Fibroblast of lung (primary cell): ENCODE measurements around the gene NNT. TPM values are rescaled to one million over a fixed set of nuclear protein-coding genes. Genes with fewer than 3 reads are reported as not detected.
"Not testable (repeated sequence)": the region's sequence is repeated elsewhere in the genome, so short reads cannot be mapped to it uniquely, and the experiment has no call there.

ENCODE experiments used
- DNase-seq, 2 donors: peaks; one replicate each; pipeline versions ENCODE4 v3.0.0 to v3.0.0-alpha.2; 2010; ENCODE audit warnings: low read depth in 2 of 2
- H2AFZ ChIP-seq: 2 replicates; pipeline ENCODE4 v1.5.1; 2012; ENCODE audit warnings: low read length, control low read depth, inconsistent platforms
- H3K27ac ChIP-seq: 2 replicates; pipeline ENCODE4 v1.5.1; 2011; ENCODE audit warnings: low read length, control low read depth; ENCODE audit not compliant: insufficient read depth
- H3K27me3 ChIP-seq: 2 replicates; pipeline ENCODE4 v1.5.1; 2011; ENCODE audit warnings: mild to moderate bottlenecking, low read length; ENCODE audit not compliant: control insufficient read depth, insufficient read depth
- H3K36me3 ChIP-seq: 2 replicates; pipeline ENCODE4 v1.5.1; 2011; ENCODE audit warnings: low read length; ENCODE audit not compliant: control insufficient read depth, insufficient read depth
- H3K4me1 ChIP-seq: 2 replicates; pipeline ENCODE4 v1.5.1; 2011; ENCODE audit warnings: low read length; ENCODE audit not compliant: control insufficient read depth, insufficient read depth; ENCODE audit errors: extremely low read depth
- H3K4me2 ChIP-seq: 2 replicates; pipeline ENCODE4 v1.5.1; 2011; ENCODE audit warnings: low read length, control low read depth; ENCODE audit not compliant: insufficient read depth; ENCODE audit errors: extremely low read depth
- H3K4me3 ChIP-seq, 4 experiments: fragments of 200-600 bp in 1 of 4; sonication (generic) in 1 of 4; replicated peaks in 1 of 4; 2 replicates each; pipeline ENCODE4 v1.5.1; 2011 to 2016; ENCODE audit warnings: low read length in 4 of 4, low read depth in 3 of 4, mild to moderate bottlenecking in 3 of 4, control low read depth in 2 of 4, inconsistent platforms in 1 of 4, mixed read lengths in 1 of 4; ENCODE audit not compliant: insufficient read depth in 1 of 4; ENCODE audit errors: control extremely low read depth in 1 of 4
- H3K79me2 ChIP-seq: 2 replicates; pipeline ENCODE4 v1.5.1; 2012; ENCODE audit warnings: mild to moderate bottlenecking, low read length, inconsistent platforms; ENCODE audit not compliant: control insufficient read depth, insufficient read depth
- H3K9ac ChIP-seq: 2 replicates; pipeline ENCODE4 v1.5.1; 2011; ENCODE audit warnings: mild to moderate bottlenecking, low read length, control low read depth; ENCODE audit not compliant: insufficient read depth
- H3K9me3 ChIP-seq: 2 replicates; pipeline ENCODE4 v1.5.1; 2012; ENCODE audit warnings: low read depth, low read length; ENCODE audit not compliant: control insufficient read depth, insufficient read depth
- H4K20me1 ChIP-seq: 2 replicates; pipeline ENCODE4 v1.5.1; 2011; ENCODE audit warnings: low read length; ENCODE audit not compliant: control insufficient read depth, insufficient read depth; ENCODE audit errors: extremely low read depth
- CTCF ChIP-seq, 2 donors: IDR thresholded peaks in 1 of 2; conservative IDR thresholded peaks in 1 of 2; 1 replicate in 1 of 2; 2 replicates in 1 of 2; pipeline ENCODE4 v1.5.1; 2011 to 2012; ENCODE audit warnings: low read length in 2 of 2, control low read depth in 1 of 2, inconsistent platforms in 1 of 2, low read depth in 1 of 2, mild to moderate bottlenecking in 1 of 2
- EZH2 ChIP-seq: IDR thresholded peaks from 2 replicates; pipeline ENCODE4 v1.5.1; 2012; ENCODE audit warnings: low read length, control low read depth, mild to moderate bottlenecking; ENCODE audit errors: missing control alignments
- polyA plus RNA-seq, 2 donors: library from polyadenylated mRNA; depleted of rRNA in 1 of 2; stranded (reverse) in 1 of 2; unstranded in 1 of 2; fragments of >200 nt; gene quantifications; 2 replicates each; pipeline ENCODE4 v1.2.1, GENCODE V29; 2011 to 2012; ENCODE audit warnings: missing spikeins in 1 of 2
- total RNA-seq: library from RNA; depleted of rRNA; stranded (reverse); fragments of >200 nt; gene quantifications from 2 replicates; pipeline ENCODE4 v1.2.1, GENCODE V29; 2014

Gene NNT
- total and polyA plus RNA-seq, 2 donors (not counting 1 experiment from before 2014, with no cell fraction given) = 65.7 to 115 TPM

DNA sequence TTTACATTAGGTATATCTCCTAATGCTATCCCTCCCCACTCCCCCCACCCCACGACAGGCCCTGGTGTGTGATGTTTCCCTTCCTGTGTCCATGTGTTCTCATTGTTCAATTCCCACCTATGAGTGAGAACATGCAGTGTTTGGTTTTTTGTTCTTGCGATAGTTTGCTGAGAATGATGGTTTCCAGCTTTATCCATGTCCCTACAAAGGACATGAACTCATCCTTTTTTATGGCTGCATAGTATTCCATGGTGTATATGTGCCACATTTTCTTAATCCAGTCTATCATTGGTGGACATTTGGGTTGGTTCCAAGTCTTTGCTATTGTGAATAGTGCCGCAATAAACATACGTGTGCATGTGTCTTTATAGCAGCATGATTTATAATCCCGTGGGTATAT is 64.4 kb downstream of the NNT start:
- not testable (repeated sequence) for H3K4me2 ChIP-seq, H2AFZ ChIP-seq, H3K9me3 ChIP-seq, H3K4me1 ChIP-seq, H3K4me3 ChIP-seq, H3K27me3 ChIP-seq, H3K36me3 ChIP-seq, H4K20me1 ChIP-seq, DNase-seq, H3K79me2 ChIP-seq, H3K27ac ChIP-seq, H3K9ac ChIP-seq

DNA sequence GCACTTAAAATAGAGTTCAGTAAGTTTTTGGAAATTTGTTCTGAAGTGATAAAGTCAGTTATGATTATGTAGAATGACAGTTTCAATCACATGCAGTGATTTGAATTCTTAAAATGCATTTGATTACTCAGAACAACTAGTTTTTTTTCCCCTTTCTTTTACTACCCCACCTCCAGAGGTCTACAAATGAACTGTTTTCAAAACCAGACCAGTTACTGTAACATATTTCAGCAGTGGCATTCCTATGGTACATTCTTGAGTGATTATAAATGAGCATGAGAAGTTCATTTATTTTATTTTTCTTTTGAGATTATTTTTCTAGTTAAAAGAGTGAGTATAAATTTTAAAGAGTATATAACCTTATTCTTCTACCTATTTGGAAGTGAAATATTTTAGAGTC is 71.6 kb downstream of the NNT start:
- Histone ChIP-seq H3K9ac (no peak overlapping the region), H3K27ac (no peak overlapping the region), H3K79me2 (no peaks in the 10 kb centered on the region), H3K9me3 (no peaks in the 10 kb centered on the region), H3K27me3 (no peaks in the 10 kb centered on the region), H3K4me2 (no peak overlapping the region), H3K36me3 (no peaks in the 10 kb centered on the region), H2AFZ (no peak overlapping the region), H3K4me1 (no peaks in the 10 kb centered on the region), H3K4me3 (no peak overlapping the region), H4K20me1 (no peaks in the 10 kb centered on the region)
- peak in 1 of 2 donors; percentile 39 for DNase-seq
- TF ChIP-seq EZH2 (no peak), CTCF (conservative IDR thresholded peaks at IDR 0.05 in 1 of 2, IDR thresholded peaks at IDR 0.05 in 1 of 2; ENCODE audit: low read depth in 1 of 2, low read length in 2 of 2) (no peak)

- no peak for TF ChIP-seq CTCF (conservative IDR thresholded peaks at IDR 0.05 in 1 of 2, IDR thresholded peaks at IDR 0.05 in 1 of 2; ENCODE audit: low read depth in 1 of 2, low read length in 2 of 2)
- no peak for TF ChIP-seq EZH2
- H3K27me3 ChIP-seq = no peaks in the 10 kb centered on the region
- no peaks in the 10 kb centered on the region for H4K20me1 ChIP-seq
- no peak overlapping the region for H3K27ac ChIP-seq
- no peak overlapping the region for H2AFZ ChIP-seq
- H3K4me2 ChIP-seq = no peak overlapping the region
- no peaks in the 10 kb centered on the region for H3K79me2 ChIP-seq
- H3K9ac ChIP-seq = no peak overlapping the region
- H3K36me3 ChIP-seq = no peaks in the 10 kb centered on the region
- no peaks in the 10 kb centered on the region for H3K4me1 ChIP-seq
- H3K9me3 ChIP-seq = no peaks in the 10 kb centered on the region
- no peak for DNase-seq
- no peak overlapping the region for H3K4me3 ChIP-seq
These were observed 72.4 kb downstream of the NNT start for GRCh38 chr5:43675357-43675756.
